HepG2 (cell line): ENCODE results near the gene WNT9A. TPM values are rescaled to one million over a fixed set of nuclear protein-coding genes. Genes with fewer than 3 reads are reported as not detected.

Source experiments
- ARID5B ChIP-seq: IDR thresholded peaks from 2 replicates; pipeline ENCODE4 v1.4.0; 2020; ENCODE audit warnings: mild to moderate bottlenecking, missing genetic modification reagents
- CEBPB ChIP-seq: IDR thresholded peaks from 2 replicates; pipeline ENCODE4 v1.6.1; 2011; ENCODE audit warnings: low read depth, low read length, improper control_type of control experiment, borderline replicate concordance
- EP300 ChIP-seq, 3 experiments: sonication (generic) in 1 of 3; formaldehyde crosslinking in 1 of 3; IDR thresholded peaks; 2 replicates each; pipeline versions ENCODE4 v1.5.1 to v1.6.1; 2011 to 2020; ENCODE audit warnings: low read depth in 2 of 3, low read length in 2 of 3, borderline replicate concordance in 1 of 3, improper control_type of control experiment in 1 of 3, mild to moderate bottlenecking in 1 of 3, missing genetic modification reagents in 1 of 3, moderate library complexity in 1 of 3
- SNRNP70 ChIP-seq: fragments of 200-400 bp; formaldehyde crosslinking; IDR thresholded peaks from 2 replicates; pipeline ENCODE4 v1.6.1; 2017; ENCODE audit warnings: mild to moderate bottlenecking, low read depth, low read length, moderate library complexity
- TMF1 ChIP-seq: sonication (generic); formaldehyde crosslinking; IDR thresholded peaks from 2 replicates; pipeline ENCODE4 v1.8.1; 2022; ENCODE audit warnings: low read depth, missing genetic modification reagents
- ZBTB1 ChIP-seq: sonication (generic); formaldehyde crosslinking; IDR thresholded peaks from 2 replicates; pipeline ENCODE4 v1.4.0; 2020; ENCODE audit warnings: missing genetic modification reagents, borderline replicate concordance
- ZFP36L2 ChIP-seq: sonication (generic); formaldehyde crosslinking; IDR thresholded peaks from 2 replicates; pipeline ENCODE4 v1.4.0; 2020; ENCODE audit warnings: missing genetic modification reagents
- polyA plus RNA-seq, 8 experiments: library from polyadenylated mRNA; depleted of rRNA in 3 of 8; stranded (reverse) in 7 of 8; unstranded in 1 of 8; fragments of >200 nt; fragmentation: Illumina TruSeq in 4 of 8; extraction: Trizol in 4 of 8; gene quantifications; 2 replicates each; pipeline versions ENCODE4 v1.2.1 to v1.2.3, GENCODE V29; 2011 to 2016; ENCODE audit warnings: low read depth in 4 of 8, missing spikeins in 1 of 8, mixed read lengths in 1 of 8; ENCODE audit not compliant: insufficient read depth in 1 of 8
- total RNA-seq, 5 experiments: library from RNA; depleted of rRNA; stranded (reverse); fragments of >200 nt; fragmentation: Illumina TruSeq; extraction: Trizol; gene quantifications; 2 replicates each; pipeline ENCODE4 v1.2.3, GENCODE V29; 2016; ENCODE audit warnings: low read depth in 1 of 5
- TF ChIP-seq, protein P1 (sequence below): sonication (generic); formaldehyde crosslinking; IDR thresholded peaks from 2 replicates; pipeline ENCODE4 v1.4.0; 2020; ENCODE audit warnings: mild to moderate bottlenecking, missing genetic modification reagents, borderline replicate concordance
- TF ChIP-seq, protein P2 (sequence below): IDR thresholded peaks from 2 replicates; pipeline ENCODE4 v1.6.1; 2016; ENCODE audit warnings: mild to moderate bottlenecking

WNT9A gene
- total and polyA plus RNA-seq, 2 of the 13 experiments (the other 11 are each of a cell fraction or from before 2014, with no cell fraction given), result 0.04 TPM; not detected in 1

- TF ChIP-seq EP300 (IDR thresholded peaks at IDR 0.05; ENCODE audit: low read depth in 2 of 2, low read length in 2 of 2) (no peak), EP300 (CRISPR knock-in tag; IDR thresholded peaks at IDR 0.05; ENCODE audit: borderline replicate concordance) (no peak), ZBTB1 (no peak), CEBPB (no peak), SNRNP70 (no peak), TMF1 (CRISPR knock-in tag) (no peak), ZFP36L2 (CRISPR knock-in tag) (no peak), ARID5B (CRISPR knock-in tag) (no peak)
- TF ChIP-seq, protein P1, sequence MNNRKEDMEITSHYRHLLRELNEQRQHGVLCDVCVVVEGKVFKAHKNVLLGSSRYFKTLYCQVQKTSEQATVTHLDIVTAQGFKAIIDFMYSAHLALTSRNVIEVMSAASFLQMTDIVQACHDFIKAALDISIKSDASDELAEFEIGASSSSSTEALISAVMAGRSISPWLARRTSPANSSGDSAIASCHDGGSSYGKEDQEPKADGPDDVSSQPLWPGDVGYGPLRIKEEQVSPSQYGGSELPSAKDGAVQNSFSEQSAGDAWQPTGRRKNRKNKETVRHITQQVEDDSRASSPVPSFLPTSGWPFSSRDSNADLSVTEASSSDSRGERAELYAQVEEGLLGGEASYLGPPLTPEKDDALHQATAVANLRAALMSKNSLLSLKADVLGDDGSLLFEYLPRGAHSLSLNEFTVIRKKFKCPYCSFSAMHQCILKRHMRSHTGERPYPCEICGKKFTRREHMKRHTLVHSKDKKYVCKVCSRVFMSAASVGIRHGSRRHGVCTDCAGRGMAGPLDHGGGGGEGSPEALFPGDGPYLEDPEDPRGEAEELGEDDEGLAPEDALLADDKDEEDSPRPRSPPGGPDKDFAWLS (CRISPR knock-in tag), result no peak
- TF ChIP-seq, protein P2, sequence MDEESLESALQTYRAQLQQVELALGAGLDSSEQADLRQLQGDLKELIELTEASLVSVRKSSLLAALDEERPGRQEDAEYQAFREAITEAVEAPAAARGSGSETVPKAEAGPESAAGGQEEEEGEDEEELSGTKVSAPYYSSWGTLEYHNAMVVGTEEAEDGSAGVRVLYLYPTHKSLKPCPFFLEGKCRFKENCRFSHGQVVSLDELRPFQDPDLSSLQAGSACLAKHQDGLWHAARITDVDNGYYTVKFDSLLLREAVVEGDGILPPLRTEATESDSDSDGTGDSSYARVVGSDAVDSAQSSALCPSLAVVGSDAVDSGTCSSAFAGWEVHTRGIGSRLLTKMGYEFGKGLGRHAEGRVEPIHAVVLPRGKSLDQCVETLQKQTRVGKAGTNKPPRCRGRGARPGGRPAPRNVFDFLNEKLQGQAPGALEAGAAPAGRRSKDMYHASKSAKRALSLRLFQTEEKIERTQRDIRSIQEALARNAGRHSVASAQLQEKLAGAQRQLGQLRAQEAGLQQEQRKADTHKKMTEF (CRISPR knock-in tag), result no peak
Measured at GRCh38 chr1:227944931-227945890, 2.5 kb downstream of the WNT9A start (continued).
